Cardiac fibroblast (primary cell): Measurements from ENCODE around the gene EEIG1.

Experiments used
- DNase-seq, 2 donors: peaks; one replicate each; pipeline versions ENCODE4 v3.0.0 to v3.0.0-alpha.2; 2010; ENCODE audit warnings: low read depth in 2 of 2
- H3K4me3 ChIP-seq, 2 donors: replicated peaks in 1 of 2; 1 replicate in 1 of 2; 2 replicates in 1 of 2; pipeline ENCODE4 v1.5.1; 2011; ENCODE audit warnings: low read depth in 2 of 2, low read length in 2 of 2, mild to moderate bottlenecking in 2 of 2, moderate library complexity in 1 of 2
- TF ChIP-seq, protein P1 (sequence below): IDR thresholded peaks from one replicate; pipeline ENCODE4 v1.5.1; 2011; ENCODE audit warnings: low read depth, mild to moderate bottlenecking, low read length, inconsistent platforms

Gene EEIG1

DNA sequence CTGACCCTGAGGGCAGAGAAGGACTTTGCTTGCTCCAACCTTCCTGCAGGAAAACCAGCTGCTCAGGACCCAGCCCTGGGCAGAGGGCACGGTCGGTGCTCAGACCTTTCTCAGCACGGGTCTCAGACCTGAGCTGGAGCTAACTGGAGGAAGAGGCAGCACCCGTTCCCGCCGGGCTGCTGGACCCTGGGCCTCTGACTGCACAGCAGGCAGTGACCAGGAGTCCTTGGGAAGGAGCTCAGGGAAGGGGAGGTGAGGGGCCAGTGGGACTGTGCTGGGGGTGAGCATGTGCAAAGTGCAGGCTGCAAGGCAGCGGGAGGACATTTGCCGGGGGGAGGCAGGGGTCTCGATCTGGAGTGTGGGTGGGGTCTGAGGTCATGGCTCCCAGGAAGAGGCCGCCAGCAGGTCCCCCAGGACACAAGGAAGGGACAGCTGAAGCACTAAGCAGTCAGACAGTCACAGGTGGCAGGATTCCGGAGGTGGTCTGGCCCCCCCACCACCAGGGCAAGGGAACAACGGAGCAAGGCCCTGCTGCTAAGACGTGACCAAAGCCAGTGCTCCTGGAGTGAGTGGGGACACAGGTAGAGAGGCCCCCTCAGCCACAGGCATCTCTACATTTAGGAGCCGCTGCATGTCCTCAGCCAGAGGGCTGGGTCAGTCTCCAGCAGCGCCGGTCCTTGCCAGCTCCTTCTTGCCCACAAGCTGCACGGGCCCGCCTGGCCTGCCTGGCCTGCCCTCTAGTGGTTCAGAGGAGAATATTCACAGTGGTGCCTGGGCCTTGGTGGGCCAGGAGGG is 38.4 kb downstream of the EEIG1 start:
- peak; percentile 70 to 84 for DNase-seq
- no peak overlapping the region for H3K4me3 ChIP-seq
- TF ChIP-seq, protein P1, sequence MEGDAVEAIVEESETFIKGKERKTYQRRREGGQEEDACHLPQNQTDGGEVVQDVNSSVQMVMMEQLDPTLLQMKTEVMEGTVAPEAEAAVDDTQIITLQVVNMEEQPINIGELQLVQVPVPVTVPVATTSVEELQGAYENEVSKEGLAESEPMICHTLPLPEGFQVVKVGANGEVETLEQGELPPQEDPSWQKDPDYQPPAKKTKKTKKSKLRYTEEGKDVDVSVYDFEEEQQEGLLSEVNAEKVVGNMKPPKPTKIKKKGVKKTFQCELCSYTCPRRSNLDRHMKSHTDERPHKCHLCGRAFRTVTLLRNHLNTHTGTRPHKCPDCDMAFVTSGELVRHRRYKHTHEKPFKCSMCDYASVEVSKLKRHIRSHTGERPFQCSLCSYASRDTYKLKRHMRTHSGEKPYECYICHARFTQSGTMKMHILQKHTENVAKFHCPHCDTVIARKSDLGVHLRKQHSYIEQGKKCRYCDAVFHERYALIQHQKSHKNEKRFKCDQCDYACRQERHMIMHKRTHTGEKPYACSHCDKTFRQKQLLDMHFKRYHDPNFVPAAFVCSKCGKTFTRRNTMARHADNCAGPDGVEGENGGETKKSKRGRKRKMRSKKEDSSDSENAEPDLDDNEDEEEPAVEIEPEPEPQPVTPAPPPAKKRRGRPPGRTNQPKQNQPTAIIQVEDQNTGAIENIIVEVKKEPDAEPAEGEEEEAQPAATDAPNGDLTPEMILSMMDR, result peak; percentile 84

DNA sequence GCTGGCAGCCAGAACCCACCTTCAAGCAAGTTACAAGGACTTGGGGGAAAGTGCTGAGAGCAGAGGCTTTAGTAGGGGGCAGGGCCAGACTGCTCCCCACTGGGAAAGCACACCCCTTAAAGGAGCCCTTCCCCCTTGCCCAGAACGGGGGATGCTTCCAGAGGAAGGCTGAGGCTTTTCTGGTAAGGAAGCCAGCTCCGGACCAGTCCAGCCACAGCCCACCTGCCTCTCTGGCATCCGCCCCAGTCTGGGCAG is 38.9 kb downstream of the EEIG1 start:
- DNase-seq, result no peak
- TF ChIP-seq, protein P1, result no peak
- H3K4me3 ChIP-seq, result no peak overlapping the region

DNA sequence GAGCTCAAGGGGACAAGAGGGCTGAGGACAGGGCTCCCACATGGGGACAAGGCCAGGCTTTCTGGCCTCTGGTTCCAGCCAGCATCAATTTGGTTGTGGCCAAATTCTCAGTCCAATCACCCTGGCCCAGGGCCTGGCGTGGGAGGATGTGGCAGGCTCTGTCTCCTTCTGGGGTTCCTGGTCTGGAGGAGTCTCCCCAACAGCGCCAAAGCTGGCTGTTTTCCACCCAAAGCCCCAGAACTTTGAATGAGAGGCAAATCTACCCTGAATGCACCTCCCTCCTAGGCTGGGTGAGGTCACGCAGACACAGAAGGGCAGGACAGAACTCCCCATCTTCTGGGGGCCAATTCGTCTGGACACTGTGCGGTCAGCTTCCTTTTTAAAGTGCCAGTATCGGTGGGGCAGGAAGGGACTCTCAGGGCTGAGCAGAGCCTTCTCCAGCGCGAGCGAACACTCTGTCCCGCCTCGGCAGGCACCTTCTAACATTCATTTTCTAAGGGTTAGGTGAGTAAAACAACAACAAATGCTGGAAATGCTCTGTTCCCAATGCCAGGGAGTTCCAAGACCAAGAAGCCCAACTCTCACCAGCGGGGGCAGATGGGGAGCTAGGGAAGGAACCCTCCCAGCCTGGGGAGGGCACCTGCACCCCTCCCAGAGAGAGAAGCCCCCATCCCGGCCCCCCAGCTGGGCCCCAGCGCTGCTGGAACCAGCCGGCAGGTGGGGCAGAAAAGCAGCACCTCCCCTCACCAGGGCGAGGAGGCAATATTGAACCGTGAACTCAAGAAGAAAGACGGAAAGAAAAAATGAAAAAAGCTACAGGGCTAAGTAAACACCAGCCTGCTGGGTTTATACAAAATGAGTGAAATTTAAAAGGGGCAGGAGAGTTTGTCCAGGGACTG is 39.5 kb downstream of the EEIG1 start:
- no peak for DNase-seq
- TF ChIP-seq, protein P1, result no peak

DNA sequence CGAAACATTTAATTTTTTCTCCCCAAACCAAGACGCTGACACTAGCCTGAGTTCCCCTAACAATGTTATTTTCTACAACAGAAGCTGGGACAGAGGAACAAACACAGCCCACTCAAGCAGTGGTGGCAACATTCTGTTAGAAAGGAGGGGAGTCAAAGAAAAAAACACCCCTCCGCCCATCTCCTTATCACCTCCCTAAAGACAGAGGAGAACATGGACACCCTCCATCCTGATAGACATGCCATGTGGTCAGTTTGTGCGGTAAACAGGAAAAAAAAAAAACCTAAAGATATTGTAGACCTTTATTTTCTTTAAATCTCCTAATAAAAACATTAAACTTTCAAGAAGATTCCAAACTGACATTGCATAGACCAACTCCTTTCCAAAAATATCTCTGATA is 40.2 kb downstream of the EEIG1 start:
- no peak for DNase-seq
- H3K4me3 ChIP-seq, result no peak overlapping the region
- TF ChIP-seq, protein P1, result no peak

More for the DNA sequence above, 39.5 kb downstream of the EEIG1 start:
- no peak overlapping the region for H3K4me3 ChIP-seq

DNA sequence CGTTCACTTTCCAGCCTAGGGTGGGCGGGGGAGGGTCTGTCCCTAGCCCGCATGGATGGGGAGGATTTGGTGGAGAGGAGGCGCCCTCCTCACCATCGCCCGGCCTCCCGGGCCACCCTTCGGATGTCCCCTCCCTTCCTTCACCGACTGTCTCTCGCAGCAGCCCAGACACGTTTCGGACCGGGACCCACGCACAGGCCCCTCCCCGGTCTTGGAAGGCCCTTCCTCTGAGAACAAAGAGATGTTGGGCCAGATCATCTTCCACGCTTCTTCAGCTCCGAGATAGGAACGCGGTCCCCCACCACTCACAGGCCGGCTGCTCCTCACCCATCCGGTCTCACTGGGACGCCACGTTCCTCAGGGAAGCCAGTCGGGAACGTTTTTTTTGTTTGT is 42.5 kb downstream of the EEIG1 start:
- TF ChIP-seq, protein P1, result no peak
- DNase-seq, result no peak
- H3K4me3 ChIP-seq, result peak overlapping the region in 1 of 2 donors; percentile 91

DNA sequence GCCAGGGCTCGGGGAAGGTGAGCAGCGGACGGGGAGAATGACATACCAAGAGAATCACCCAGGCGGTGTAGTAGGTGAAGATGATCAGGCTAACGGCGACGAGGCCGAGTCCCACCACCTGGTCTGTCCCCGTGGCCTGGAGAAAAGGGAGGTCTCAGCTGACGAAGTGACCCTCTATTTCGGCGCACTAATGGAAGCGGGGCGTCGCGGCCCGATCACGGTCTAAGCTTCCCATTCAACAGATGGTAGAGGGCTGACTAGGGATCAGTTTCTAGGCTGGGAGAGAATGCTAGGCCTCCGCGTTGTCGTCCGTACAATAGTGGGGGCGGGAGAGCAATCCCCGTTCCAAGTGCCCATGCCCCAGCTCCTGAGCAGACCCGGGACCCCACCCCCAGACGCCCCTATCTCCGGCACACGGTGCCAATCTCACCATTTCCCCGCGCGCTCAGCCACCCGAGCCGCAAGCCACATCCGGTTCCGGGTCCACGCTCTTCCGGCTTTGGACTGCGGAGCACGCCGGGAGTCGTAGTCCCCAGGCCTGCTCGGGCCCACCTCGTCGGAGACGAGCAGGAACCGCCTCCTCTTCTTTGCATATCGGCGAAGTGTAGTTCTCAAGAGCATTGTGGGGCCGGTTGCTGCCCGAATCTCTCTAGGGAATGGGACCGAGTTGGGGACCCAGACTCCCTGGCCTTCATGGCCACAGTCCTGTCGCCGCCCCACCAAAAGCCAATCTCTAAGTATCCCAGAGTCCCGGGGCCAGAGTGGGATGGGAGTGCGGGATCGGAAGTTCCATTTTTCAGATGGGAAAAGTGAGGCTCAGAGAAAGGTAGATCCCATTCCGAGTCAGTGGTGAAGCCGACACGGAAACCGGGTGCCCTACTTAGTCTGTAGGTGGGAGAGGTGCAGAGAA is 43.1 kb downstream of the EEIG1 start, which contains the start of gene DPM2:
Gene DPM2, minus strand, starts transcription at position 467 of the 910 bp plus-strand sequence. Its CDS starts 34 bp downstream, at position 433.
- TF ChIP-seq, protein P1, result no peak
- DNase-seq, result peak; percentile 83 to 88
- peak within 1 kb of the TSS; percentile 76 to 91 for H3K4me3 ChIP-seq
